ENCODE data around the gene BMPR1A. TPM values are rescaled to one million over a fixed set of nuclear protein-coding genes. Genes with fewer than 3 reads are reported as not detected.

Gene BMPR1A
- total RNA-seq, 4 donors from 2014 or later: 29.3 to 45.2 (median 38.0) TPM

DNA sequence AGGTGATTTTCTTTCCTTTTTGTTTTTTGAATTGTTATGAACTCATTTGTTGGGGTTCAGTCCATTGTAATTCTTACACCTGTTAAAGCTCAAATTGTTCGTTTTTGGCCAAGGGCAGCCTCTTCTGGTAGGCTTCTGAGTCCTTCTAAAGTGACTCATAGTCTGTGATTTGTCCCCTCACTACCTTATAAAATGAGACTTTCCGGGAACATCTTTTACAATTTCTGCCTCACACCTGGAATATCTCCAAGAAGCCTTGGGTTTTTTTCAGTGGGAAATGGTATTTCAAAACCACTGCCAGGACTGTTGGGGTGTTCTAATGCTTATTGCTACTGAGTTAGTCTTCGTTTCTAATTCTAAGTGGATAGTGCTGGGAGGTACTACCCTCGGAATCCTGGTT, 56.7 kb downstream of the BMPR1A start:
- no peaks in the 10 kb centered on the region for H3K9me3 ChIP-seq
- H3K27me3 ChIP-seq: no peaks in the 10 kb centered on the region
- peak overlapping the region; percentile 34 to 64 (median 50) for H3K27ac ChIP-seq
- intact Hi-C loops (cut with DNase I; ENCODE audit: low total_unique reads): no loop called here
- peaks cover 0 to 27% (median 11%) of the 10 kb centered on the region in 4 donors for H3K4me1 ChIP-seq
- no peak overlapping the region for H3K4me3 ChIP-seq
- 73 to 74% methylated on average over 4 of the region's 4 CpGs for WGBS, 2 donors (ENCODE audit: low coverage in 1 of 2)
- in situ Hi-C loops (cut with MboI; ENCODE audit: low pct_ligation_motif_present in 1 of 4, low pct_unique_long_range_greater_than_20kb in 1 of 4, low sequenced_read_pairs in 3 of 4): no loop called here
- no peak for DNase-seq
- H3K36me3 ChIP-seq: no peaks in the 10 kb centered on the region
- TF ChIP-seq POLR2A (IDR thresholded peaks at IDR 0.05) (no peak), POLR2AphosphoS5 (IDR thresholded peaks at IDR 0.05) (peak in 1 of 3 donors; percentile 27)

DNA sequence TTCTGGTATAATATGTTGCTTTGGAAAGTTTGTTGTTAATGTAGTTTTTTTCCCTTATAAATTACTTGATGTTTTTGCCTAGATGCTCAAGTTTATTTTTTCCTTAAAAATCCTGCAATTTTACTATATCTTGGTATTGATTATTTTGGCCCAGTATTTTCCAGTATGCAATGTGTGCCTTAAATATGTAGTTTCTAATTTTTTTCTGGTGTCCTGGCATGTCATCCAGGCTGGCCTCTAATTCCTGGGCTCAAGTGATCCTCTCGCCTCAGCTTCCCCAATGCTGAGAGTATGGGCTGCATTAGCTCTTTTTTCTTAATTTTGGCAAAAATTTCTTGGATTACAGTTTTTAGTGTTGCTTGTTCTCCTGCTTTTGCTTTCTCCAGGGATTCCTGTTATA, 57.6 kb downstream of the BMPR1A start:
- in situ Hi-C loops (cut with MboI; ENCODE audit: low pct_ligation_motif_present in 1 of 4, low pct_unique_long_range_greater_than_20kb in 1 of 4, low sequenced_read_pairs in 3 of 4): no loop called here
- Histone ChIP-seq H3K36me3 (no peaks in the 10 kb centered on the region), H3K27me3 (no peaks in the 10 kb centered on the region), H3K4me3 (no peak overlapping the region), H3K4me1 (peaks cover 0 to 27% (median 11%) of the 10 kb centered on the region in 4 donors), H3K9me3 (no peaks in the 10 kb centered on the region), H3K27ac (peak overlapping the region; percentile 34 to 64 (median 58))
- intact Hi-C loops (cut with DNase I; ENCODE audit: low total_unique reads): no loop called here
- TF ChIP-seq EP300 (IDR thresholded peaks at IDR 0.05; ENCODE audit: low read depth): no peak
- TF ChIP-seq POLR2A (IDR thresholded peaks at IDR 0.05): no peak
- TF ChIP-seq POLR2AphosphoS5 (IDR thresholded peaks at IDR 0.05): no peak
- TF ChIP-seq, protein P1, sequence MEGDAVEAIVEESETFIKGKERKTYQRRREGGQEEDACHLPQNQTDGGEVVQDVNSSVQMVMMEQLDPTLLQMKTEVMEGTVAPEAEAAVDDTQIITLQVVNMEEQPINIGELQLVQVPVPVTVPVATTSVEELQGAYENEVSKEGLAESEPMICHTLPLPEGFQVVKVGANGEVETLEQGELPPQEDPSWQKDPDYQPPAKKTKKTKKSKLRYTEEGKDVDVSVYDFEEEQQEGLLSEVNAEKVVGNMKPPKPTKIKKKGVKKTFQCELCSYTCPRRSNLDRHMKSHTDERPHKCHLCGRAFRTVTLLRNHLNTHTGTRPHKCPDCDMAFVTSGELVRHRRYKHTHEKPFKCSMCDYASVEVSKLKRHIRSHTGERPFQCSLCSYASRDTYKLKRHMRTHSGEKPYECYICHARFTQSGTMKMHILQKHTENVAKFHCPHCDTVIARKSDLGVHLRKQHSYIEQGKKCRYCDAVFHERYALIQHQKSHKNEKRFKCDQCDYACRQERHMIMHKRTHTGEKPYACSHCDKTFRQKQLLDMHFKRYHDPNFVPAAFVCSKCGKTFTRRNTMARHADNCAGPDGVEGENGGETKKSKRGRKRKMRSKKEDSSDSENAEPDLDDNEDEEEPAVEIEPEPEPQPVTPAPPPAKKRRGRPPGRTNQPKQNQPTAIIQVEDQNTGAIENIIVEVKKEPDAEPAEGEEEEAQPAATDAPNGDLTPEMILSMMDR (IDR thresholded peaks at IDR 0.05): no peak
- no peak for DNase-seq
- WGBS, 2 donors (ENCODE audit: low coverage in 1 of 2): 76 to 91% methylated on average over 1 of the region's 1 CpG

DNA sequence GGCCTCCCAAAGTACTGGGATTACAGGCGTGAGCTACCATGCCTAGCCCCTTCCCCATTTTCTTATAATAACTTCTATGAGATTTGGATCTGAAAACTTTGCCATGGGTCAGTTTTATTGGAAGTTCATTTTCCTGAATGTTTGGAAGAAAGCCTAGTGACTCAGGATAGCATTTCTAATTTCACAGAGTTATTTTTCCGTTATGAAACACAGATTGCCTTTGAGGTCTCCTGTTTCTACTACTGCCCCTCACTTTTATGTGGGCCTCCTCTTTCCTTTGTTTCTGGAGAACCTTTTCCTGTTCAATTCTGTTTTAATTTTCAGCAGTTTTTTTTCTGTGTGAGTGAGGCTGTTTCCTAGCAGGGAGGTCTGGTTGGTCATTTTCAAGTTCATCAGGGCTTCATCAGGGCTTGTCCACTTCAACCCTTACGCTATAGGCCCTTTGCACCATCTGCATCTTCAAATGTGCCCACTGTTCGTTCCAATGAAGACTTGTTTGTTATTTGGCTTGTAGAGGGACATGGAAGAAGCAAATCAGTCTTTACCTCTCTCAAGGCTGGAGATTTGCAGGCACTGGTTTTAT, 58.7 kb downstream of the BMPR1A start:
- Histone ChIP-seq H3K9me3 (no peaks in the 10 kb centered on the region), H3K27ac (peak overlapping the region; percentile 47 to 64 (median 58)), H3K27me3 (no peaks in the 10 kb centered on the region), H3K36me3 (no peaks in the 10 kb centered on the region), H3K4me1 (peaks cover 0 to 27% (median 14%) of the 10 kb centered on the region in 4 donors), H3K4me3 (no peak overlapping the region)
- DNase-seq: no peak
- intact Hi-C loops (cut with DNase I; ENCODE audit: low total_unique reads) (no loop called here), in situ Hi-C loops (cut with MboI; ENCODE audit: low pct_ligation_motif_present in 1 of 4, low pct_unique_long_range_greater_than_20kb in 1 of 4, low sequenced_read_pairs in 3 of 4) (no loop called here)
- WGBS, 2 donors (ENCODE audit: low coverage in 1 of 2): 74 to 83% methylated on average over 4 of the region's 4 CpGs
- no peak for TF ChIP-seq POLR2A (IDR thresholded peaks at IDR 0.05)
- TF ChIP-seq EP300 (IDR thresholded peaks at IDR 0.05; ENCODE audit: low read depth): no peak
- TF ChIP-seq, protein P1 (IDR thresholded peaks at IDR 0.05): no peak
- no peak for TF ChIP-seq POLR2AphosphoS5 (IDR thresholded peaks at IDR 0.05)

DNA sequence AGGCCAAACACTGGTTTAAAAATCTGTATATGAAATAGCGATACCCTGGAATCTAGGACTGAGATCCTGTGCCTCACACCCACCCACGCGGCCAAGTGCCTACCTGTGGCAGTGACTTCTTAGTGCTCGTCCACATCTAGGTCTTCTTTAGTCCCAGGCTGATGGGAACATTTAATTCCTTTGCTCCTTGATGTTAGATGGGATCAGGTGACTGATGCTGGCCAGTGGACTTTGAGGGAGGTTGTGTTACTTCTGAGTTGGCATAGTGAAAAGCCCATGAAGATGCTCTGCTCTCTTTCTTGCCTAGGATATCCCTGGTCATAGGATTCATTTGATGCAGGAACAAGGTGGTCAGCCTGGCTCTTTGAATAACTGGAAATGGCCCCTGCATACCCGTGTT, 59.2 kb downstream of the BMPR1A start:
- in situ Hi-C loops (cut with MboI; ENCODE audit: low pct_ligation_motif_present in 1 of 4, low pct_unique_long_range_greater_than_20kb in 1 of 4, low sequenced_read_pairs in 3 of 4): no loop called here
- TF ChIP-seq POLR2A (IDR thresholded peaks at IDR 0.05): no peak
- TF ChIP-seq, protein P1 (IDR thresholded peaks at IDR 0.05): no peak
- TF ChIP-seq EP300 (IDR thresholded peaks at IDR 0.05; ENCODE audit: low read depth): no peak
- no peak for TF ChIP-seq POLR2AphosphoS5 (IDR thresholded peaks at IDR 0.05)
- Histone ChIP-seq H3K4me3 (no peak overlapping the region), H3K36me3 (no peaks in the 10 kb centered on the region), H3K27ac (peak overlapping the region; percentile 47 to 64 (median 58)), H3K9me3 (no peaks in the 10 kb centered on the region), H3K4me1 (peaks cover 0 to 27% (median 14%) of the 10 kb centered on the region in 4 donors), H3K27me3 (no peaks in the 10 kb centered on the region)
- no peak for DNase-seq
- 60 to 91% methylated on average over 1 to 5 of the region's 5 CpGs for WGBS, 2 donors (ENCODE audit: low coverage in 1 of 2)
- intact Hi-C loops (cut with DNase I; ENCODE audit: low total_unique reads): no loop called here

DNA sequence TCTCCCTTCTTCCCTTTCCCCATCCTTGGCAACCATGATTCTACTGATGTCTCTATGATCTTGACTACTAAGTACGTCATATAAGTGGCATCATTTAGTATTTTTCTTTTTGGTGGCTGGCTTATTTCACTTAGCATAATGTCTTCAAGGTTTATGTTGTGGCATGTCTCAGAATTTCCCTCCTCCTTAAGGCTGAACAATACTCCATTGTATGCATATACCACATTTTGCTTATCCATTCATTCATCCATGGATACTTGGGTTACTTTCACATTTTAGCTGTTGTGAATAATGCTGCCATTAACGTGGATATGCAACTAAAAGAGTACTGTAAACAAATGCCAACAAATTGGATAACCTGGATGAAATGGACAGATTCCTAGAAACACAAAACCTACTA, 60.8 kb downstream of the BMPR1A start:
- no peak for DNase-seq
- 73% methylated on average over 2 of the region's 2 CpGs for WGBS, 2 donors (ENCODE audit: low coverage in 1 of 2)
- Histone ChIP-seq H3K9me3 (no peaks in the 10 kb centered on the region), H3K4me3 (no peak overlapping the region), H3K27ac (no peak overlapping the region), H3K27me3 (no peaks in the 10 kb centered on the region), H3K36me3 (no peaks in the 10 kb centered on the region), H3K4me1 (peaks cover 0 to 27% (median 14%) of the 10 kb centered on the region in 4 donors)
- no peak for TF ChIP-seq POLR2A (IDR thresholded peaks at IDR 0.05)
- TF ChIP-seq POLR2AphosphoS5 (IDR thresholded peaks at IDR 0.05): no peak
- no peak for TF ChIP-seq EP300 (IDR thresholded peaks at IDR 0.05; ENCODE audit: low read depth)
- TF ChIP-seq, protein P1 (IDR thresholded peaks at IDR 0.05): no peak
- intact Hi-C loops (cut with DNase I; ENCODE audit: low total_unique reads): no loop called here
- in situ Hi-C loops (cut with MboI; ENCODE audit: low pct_ligation_motif_present in 1 of 4, low pct_unique_long_range_greater_than_20kb in 1 of 4, low sequenced_read_pairs in 3 of 4): no loop called here
